Mucosa of stomach (tissue), 1 donor: ENCODE data around the gene RPA3.
A peak's percentile ranks its signal among the peaks of the same experiment; 100 is the strongest.

Experiments
- H3K27me3 ChIP-seq: one replicate; pipeline ENCODE4 v1.7.0; 2013; ENCODE audit warnings: mild to moderate bottlenecking, low read length; ENCODE audit not compliant: control insufficient read depth, insufficient read depth
- H3K36me3 ChIP-seq: one replicate; pipeline ENCODE4 v1.7.0; 2013; ENCODE audit warnings: low read length; ENCODE audit not compliant: control insufficient read depth, insufficient read depth
- H3K4me1 ChIP-seq: one replicate; pipeline ENCODE4 v1.7.0; 2013; ENCODE audit warnings: mild to moderate bottlenecking, low read length; ENCODE audit not compliant: control insufficient read depth, insufficient read depth
- H3K4me3 ChIP-seq: one replicate; pipeline ENCODE4 v1.7.0; 2013; ENCODE audit warnings: low read length
- H3K9ac ChIP-seq: one replicate; pipeline ENCODE4 v1.7.0; 2013; ENCODE audit warnings: mild to moderate bottlenecking, low read length, moderate library complexity
- H3K9me3 ChIP-seq: one replicate; pipeline ENCODE4 v1.7.0; 2013; ENCODE audit warnings: mild to moderate bottlenecking, low read length, moderate library complexity; ENCODE audit not compliant: control insufficient read depth
- donor health status: Pancreatic carcinoma.

The RPA3 gene

DNA sequence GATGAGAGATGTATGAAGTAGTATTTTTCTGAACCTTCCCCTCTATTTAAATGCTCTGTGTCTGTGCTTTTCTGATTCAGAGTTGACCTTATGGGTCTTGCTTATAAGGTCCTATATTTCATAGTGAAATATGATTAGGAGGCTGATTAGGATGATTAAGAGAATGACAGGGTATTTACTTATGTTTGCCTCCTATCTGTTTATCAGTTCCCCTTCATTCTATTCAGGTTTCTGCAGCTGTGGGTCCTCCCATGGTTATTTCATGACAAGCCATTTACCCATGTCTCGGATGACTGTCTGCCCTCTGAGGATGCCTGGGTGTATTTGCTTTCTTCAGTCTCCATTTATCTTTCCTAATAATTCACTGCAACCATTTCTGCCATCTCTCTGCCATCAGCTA, 16.9 kb downstream of the RPA3 start:
- Histone ChIP-seq H3K36me3 (no peaks in the 10 kb centered on the region), H3K4me1 (peaks cover 11% of the 10 kb centered on the region), H3K9me3 (no peaks in the 10 kb centered on the region), H3K27me3 (no peaks in the 10 kb centered on the region), H3K9ac (no peak overlapping the region), H3K4me3 (no peak overlapping the region)

DNA sequence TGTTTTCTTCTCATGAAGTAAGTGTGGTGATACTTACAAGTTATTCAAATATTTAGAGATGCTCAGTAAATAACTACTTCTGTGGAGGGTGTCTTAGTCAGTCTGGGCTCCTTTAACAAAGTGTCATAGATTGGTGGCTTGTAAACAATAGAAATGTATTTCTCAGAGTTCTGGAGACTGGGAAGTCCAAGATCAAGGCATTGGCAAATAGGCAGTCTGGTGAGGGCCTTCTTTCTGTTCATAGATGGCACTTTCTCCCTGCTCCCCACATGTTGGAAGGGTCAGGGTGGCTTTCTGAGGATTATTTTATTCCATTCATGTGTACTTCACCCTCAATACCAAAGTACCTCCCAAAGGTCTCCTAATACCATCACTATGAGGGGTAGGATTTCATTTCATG, 18.4 kb downstream of the RPA3 start:
- Histone ChIP-seq H3K4me1 (peaks cover 13% of the 10 kb centered on the region), H3K9ac (no peak overlapping the region), H3K9me3 (no peaks in the 10 kb centered on the region), H3K4me3 (no peak overlapping the region), H3K27me3 (no peaks in the 10 kb centered on the region), H3K36me3 (no peaks in the 10 kb centered on the region)

DNA sequence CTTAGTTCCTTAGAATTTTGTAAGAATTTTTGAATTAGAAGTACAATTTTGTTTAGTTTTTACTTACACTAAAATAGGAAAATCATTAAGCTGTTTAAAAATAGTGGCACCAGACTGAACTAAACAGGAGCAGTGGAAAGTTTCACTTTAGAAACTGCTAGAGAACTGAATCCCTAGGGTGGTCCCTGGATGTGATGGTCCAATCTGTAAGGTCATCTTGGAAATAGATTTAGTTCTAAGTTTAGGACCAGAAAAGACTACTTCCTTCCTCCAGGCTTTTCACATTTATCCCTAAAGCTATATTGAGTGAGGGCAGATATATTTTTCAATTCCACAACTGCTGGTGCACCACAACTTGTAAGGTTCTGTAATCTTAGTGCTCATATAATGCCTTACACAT, 19.0 kb downstream of the RPA3 start:
- Histone ChIP-seq H3K36me3 (no peaks in the 10 kb centered on the region), H3K9ac (no peak overlapping the region), H3K27me3 (no peaks in the 10 kb centered on the region), H3K4me3 (no peak overlapping the region), H3K4me1 (peaks cover 13% of the 10 kb centered on the region), H3K9me3 (no peaks in the 10 kb centered on the region)

DNA sequence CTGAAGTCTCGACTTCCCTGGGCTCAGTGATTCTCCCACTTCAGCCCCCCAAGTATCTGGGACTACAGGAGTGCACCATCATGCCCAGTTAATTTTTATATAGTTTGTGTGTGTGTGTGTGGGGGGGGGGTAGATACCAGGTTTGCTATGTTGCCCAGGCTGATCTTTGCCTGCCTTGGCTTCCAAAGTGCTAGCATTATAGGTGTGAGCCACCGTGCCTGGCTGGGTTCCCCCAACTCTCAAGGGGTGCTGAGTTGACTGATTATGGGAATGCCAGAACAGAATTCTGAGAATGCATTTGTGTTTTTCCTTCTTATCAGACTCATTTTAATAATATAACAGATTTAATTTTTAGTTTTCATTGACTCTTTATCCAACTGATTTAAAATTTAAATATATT, 19.5 kb downstream of the RPA3 start:
- Histone ChIP-seq H3K36me3 (no peaks in the 10 kb centered on the region), H3K4me3 (no peak overlapping the region), H3K27me3 (no peaks in the 10 kb centered on the region), H3K9me3 (no peaks in the 10 kb centered on the region), H3K9ac (no peak overlapping the region), H3K4me1 (peaks cover 13% of the 10 kb centered on the region)

DNA sequence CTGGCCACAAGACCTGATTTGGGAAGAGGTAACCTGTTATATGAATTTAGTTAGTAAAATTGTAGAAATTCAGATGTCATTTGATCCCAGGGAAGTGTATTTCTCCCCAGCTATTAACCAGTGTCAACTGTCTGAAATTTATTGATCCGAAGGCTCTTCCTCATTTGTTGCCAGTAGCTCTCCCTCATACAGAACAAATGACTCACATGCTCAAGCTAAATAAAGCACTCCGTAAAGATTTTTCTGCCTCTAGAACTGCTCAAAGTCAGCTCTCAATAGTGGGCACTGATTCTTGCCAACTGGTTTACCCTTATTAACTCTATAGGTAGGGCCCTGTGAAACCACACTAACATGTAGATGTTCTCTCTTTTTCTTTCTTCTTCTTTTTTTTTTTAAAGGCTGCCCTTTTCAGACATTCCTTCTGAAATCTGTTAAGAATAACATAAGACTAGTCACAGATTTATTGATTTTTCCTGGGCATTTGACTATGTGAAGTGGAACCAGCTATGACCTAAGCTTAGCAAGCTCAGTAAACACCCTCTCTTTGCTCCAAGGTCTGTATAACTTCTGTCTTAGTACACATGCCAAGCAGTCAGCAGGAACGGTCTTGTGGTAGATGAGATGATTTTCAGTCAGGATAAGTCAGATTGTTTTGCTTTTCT, 21.8 kb downstream of the RPA3 start:
- Histone ChIP-seq H3K36me3 (no peaks in the 10 kb centered on the region), H3K27me3 (no peaks in the 10 kb centered on the region), H3K4me3 (no peak overlapping the region), H3K9ac (no peak overlapping the region), H3K4me1 (peaks cover 13% of the 10 kb centered on the region), H3K9me3 (no peaks in the 10 kb centered on the region)

DNA sequence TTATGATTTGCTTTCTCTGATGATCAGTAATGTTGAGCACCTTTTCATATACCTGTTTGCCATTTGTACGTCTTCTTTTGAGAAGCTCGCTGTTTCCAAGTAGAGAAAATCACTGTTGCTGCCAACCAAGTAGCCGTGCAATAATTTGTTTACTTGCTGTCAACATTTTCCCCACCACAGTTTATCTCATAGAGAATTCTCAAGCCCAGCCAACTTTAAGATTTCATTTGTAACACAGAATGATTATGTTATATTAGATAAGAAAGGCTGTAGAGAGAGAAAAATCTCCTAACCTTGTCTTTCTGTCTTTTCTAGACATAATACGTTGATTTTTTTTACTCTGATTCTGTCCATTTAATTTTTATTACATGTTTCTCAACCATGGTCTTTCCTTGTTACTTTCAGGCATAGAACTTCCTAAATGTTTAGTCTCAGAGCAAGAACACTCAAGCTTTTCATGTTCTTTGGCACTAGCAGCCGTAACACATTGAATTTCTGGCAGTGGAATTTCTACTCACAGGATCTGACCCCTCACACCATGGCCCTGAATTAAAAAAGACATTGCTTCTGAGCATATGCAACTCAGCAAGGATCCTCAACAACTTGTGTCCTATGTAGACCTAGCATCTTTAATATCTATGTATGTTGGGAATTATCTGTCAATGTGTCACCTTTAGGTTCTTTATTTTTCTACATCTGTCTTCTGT, 23.1 kb downstream of the RPA3 start:
- Histone ChIP-seq H3K4me3 (no peak overlapping the region), H3K27me3 (no peaks in the 10 kb centered on the region), H3K9ac (no peak overlapping the region), H3K9me3 (no peaks in the 10 kb centered on the region), H3K4me1 (peaks cover 13% of the 10 kb centered on the region), H3K36me3 (no peaks in the 10 kb centered on the region)

DNA sequence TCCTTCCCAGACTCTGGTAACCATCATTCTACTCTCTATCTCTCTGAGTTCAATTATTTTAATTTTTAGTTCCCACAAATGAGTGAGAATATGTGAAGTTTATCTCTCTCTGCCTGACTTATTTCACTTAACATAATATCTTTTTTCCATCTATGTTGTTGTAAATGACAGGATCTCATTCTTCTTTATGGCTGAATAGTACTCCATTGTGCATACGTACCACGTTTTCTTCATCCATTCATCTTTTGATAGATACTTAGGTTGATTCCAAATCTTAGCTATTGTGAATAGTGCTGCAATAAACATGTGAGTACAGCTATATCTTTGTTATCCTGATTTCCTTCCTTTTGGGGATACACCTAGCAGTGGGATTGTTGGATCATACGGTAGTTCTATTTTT, 23.9 kb downstream of the RPA3 start:
- Histone ChIP-seq H3K9me3 (no peaks in the 10 kb centered on the region), H3K4me1 (peaks cover 13% of the 10 kb centered on the region), H3K27me3 (no peaks in the 10 kb centered on the region), H3K9ac (no peak overlapping the region), H3K36me3 (no peaks in the 10 kb centered on the region), H3K4me3 (no peak overlapping the region)

DNA sequence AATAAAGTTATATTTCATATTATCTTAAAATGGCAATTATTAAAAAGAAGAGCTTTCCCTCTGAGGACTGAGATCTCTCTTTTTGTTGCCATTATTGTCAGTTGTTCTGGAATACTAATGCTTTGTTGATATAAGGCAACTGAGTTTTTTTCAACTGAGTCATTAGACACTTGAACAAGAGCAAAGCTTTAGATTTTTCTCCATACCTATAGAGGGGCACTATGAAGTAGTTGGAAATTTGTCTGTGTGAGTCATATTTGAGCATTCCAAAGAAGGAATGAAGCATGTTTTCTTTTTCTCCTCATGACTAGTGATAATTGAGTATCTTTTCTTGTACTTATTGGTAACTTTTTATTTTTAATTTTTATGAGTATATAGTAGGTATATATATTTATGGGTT, 24.5 kb downstream of the RPA3 start:
- Histone ChIP-seq H3K36me3 (no peaks in the 10 kb centered on the region), H3K4me3 (no peak overlapping the region), H3K9ac (no peak overlapping the region), H3K4me1 (peaks cover 13% of the 10 kb centered on the region), H3K27me3 (no peaks in the 10 kb centered on the region), H3K9me3 (no peaks in the 10 kb centered on the region)

DNA sequence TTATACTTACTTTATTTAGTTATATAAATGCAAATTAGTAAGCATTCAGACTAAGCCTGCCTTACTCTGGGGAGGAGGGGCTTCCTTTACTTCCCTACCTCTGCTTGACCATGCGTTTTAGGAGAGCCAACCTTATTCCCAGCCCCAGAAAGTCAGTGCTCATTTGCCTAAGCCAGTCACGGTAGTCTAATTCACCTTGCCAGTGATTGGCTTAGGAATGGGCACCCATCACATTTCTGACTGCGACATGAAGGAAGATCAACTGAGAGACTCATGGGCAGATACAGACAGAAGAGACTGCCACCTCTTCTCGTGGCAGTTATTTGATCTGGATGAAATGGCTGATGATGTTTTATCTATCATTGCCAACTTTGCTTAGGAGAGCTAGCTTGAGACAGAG, 29.5 kb downstream of the RPA3 start:
- H3K27me3 ChIP-seq, result no peaks in the 10 kb centered on the region
- no peak overlapping the region for H3K9ac ChIP-seq
- H3K4me1 ChIP-seq, result peaks cover 11% of the 10 kb centered on the region
- no peaks in the 10 kb centered on the region for H3K36me3 ChIP-seq
- H3K4me3 ChIP-seq, result no peak overlapping the region
- H3K9me3 ChIP-seq, result no peaks in the 10 kb centered on the region

DNA sequence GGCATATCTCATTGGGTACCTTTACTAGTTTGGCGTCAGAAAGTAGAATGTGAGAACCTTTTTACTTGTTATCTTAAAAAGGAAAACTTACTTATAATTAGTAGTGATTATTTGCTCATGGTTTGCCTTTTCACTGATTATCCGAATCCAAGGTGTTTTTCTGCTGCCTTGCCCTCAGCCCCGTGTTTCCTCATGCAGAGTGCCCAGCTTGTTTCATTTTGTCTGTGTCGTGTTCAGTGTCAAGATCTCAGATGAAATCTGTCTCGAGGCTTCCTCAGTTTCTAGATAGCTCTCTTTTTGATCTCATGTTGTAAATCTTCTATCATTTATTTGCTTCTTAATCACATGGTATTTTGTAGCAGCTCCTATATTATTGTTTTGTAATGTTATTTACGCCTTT, 30.1 kb downstream of the RPA3 start:
- Histone ChIP-seq H3K4me1 (peaks cover 11% of the 10 kb centered on the region), H3K9ac (peak overlapping the region; percentile 29), H3K9me3 (no peaks in the 10 kb centered on the region), H3K4me3 (no peak overlapping the region), H3K36me3 (no peaks in the 10 kb centered on the region), H3K27me3 (no peaks in the 10 kb centered on the region)

DNA sequence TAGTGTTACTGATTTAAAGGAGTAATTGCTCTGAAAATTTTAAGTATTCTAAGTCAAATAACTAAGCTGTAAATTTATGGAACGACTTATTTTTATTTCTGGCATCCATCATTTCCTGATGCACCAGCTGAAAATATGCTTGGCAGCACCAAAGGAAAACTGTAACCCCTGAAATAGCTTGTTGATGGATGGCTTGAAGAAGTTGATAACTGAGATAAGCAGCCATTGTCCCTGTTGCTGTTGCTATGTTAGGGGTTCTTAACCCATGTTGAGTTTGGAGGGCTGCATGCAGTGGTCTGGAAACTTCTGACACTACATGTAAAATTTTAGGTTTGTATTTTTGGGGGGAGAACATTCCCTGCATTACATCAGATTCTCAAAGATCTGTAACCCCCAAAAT, 30.6 kb downstream of the RPA3 start:
- Histone ChIP-seq H3K4me3 (no peak overlapping the region), H3K27me3 (no peaks in the 10 kb centered on the region), H3K4me1 (peaks cover 11% of the 10 kb centered on the region), H3K9ac (no peak overlapping the region), H3K9me3 (no peaks in the 10 kb centered on the region), H3K36me3 (no peaks in the 10 kb centered on the region)

DNA sequence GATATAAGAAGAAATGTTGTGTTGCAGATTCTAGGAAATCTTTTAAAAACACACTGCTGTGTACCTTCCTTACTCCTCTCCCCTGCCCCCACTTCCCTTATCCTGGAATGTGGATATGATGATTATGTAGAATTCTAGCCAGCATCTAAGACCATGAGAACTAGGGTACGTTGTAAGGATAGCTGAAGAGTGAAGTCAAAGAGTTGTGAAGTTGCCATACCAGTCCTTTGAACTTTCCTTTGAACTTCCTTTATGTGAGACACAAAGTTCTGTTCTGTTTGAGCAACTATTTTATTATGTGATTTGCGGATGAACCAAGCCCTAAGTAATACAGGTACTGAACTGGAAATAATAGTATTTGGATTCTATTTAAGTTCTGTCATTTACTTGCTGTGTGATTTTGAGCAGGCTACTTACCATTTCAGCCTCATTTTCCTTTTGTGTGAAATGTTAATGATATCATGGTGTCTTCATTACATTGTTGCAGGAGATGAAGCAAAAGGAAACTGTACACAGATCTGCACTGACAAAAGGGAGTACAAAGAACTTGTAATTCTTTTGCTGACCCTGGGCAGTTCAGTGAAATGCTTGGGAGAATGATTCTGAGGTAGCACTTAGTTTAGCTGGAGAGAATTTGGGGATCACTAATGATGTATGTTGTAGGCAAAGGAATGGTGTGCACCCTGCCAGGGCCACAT, 31.4 kb downstream of the RPA3 start:
- H3K27me3 ChIP-seq, result no peaks in the 10 kb centered on the region
- no peaks in the 10 kb centered on the region for H3K36me3 ChIP-seq
- H3K9ac ChIP-seq, result no peak overlapping the region
- H3K4me1 ChIP-seq, result peaks cover 11% of the 10 kb centered on the region
- H3K4me3 ChIP-seq, result no peak overlapping the region
- H3K9me3 ChIP-seq, result no peaks in the 10 kb centered on the region
